Body of pancreas (tissue), 4 donors: ENCODE data around the gene TBC1D4. TPM values are rescaled to one million over a fixed set of nuclear protein-coding genes. Genes with fewer than 3 reads are reported as not detected.

ENCODE experiments used
- ATAC-seq: fragments of 150-250 bp; one replicate; pipeline ENCODE4 v1.9.1; 2016
- DNase-seq, 4 donors: peaks; one replicate each; pipeline ENCODE4 v3.0.0-alpha.2; 2019
- H3K27ac ChIP-seq, 4 donors: fragments of 200-600 bp; sonication (generic); 1 replicate in 3 of 4; 2 replicates in 1 of 4; pipeline versions ENCODE4 v1.5.1 to v1.6.1; 2016 to 2019; ENCODE audit warnings: mild to moderate bottlenecking in 1 of 4, mixed read lengths in 1 of 4, moderate library complexity in 1 of 4
- H3K27me3 ChIP-seq, 2 donors: fragments of 200-600 bp; sonication (generic); one replicate each; pipeline ENCODE4 v1.6.0; 2016; ENCODE audit warnings: mild to moderate bottlenecking in 1 of 2
- H3K36me3 ChIP-seq, 2 donors: fragments of 200-600 bp; sonication (generic); replicated peaks in 1 of 2; 2 replicates each; pipeline ENCODE4 v1.5.1; 2016; ENCODE audit warnings: low read depth in 2 of 2; ENCODE audit not compliant: insufficient read depth in 1 of 2
- H3K4me1 ChIP-seq: fragments of 200-600 bp; sonication (generic); one replicate; pipeline ENCODE4 v1.6.0; 2016
- H3K4me3 ChIP-seq, 2 donors: fragments of 200-600 bp; sonication (generic); 1 replicate in 1 of 2; 2 replicates in 1 of 2; pipeline ENCODE4 v1.5.1; 2016 to 2019
- H3K9me3 ChIP-seq, 3 donors: fragments of 200-600 bp; sonication (generic); 1 replicate in 2 of 3; 2 replicates in 1 of 3; pipeline ENCODE4 v1.5.1; 2016
- CTCF ChIP-seq, 7 experiments: fragments of 450-650 bp in 4 of 7; fragments of 200-600 bp in 3 of 7; sonication (generic) in 3 of 7; IDR thresholded peaks; one replicate each; pipeline ENCODE4 v1.5.1; 2016 to 2019; ENCODE audit warnings: antibody characterized with exemption in 7 of 7
- POLR2A ChIP-seq, 3 donors: fragments of 450-650 bp; IDR thresholded peaks; one replicate each; pipeline ENCODE4 v1.6.1; 2016; ENCODE audit warnings: antibody characterized with exemption in 3 of 3, mild to moderate bottlenecking in 2 of 3
- WGBS, 2 donors: methylation state at CpG; one replicate each; pipeline ENCODE4 v1.1.5; 2017; 5-methylcytosine and 5-hydroxymethylcytosine counted together
- intact Hi-C: fragments of 100-400 bp; cut with DNase I; formaldehyde crosslinking; loops from one replicate; pipeline ENCODE4 v1.15.1; 2023
- total RNA-seq, 2 donors: library from RNA; depleted of rRNA; stranded (reverse); fragments of >200 nt; gene quantifications; one replicate each; pipeline ENCODE4 v1.1.0, GENCODE V29; 2016

Gene TBC1D4
- total RNA-seq, 2 donors from 2014 or later: 28.3 to 29.7 TPM

GRCh38 chr13:75514080-75514995 lies 32.4 kb upstream of the TBC1D4 start:
- no peaks in the 10 kb centered on the region for H3K36me3 ChIP-seq
- ATAC-seq (no peak), DNase-seq (no peak)
- intact Hi-C loops: no loop called here
- H3K27me3 ChIP-seq: no peaks in the 10 kb centered on the region
- no peaks in the 10 kb centered on the region for H3K4me1 ChIP-seq
- H3K9me3 ChIP-seq: no peaks in the 10 kb centered on the region
- H3K4me3 ChIP-seq: no peak overlapping the region
- 76 to 85% methylated on average over 3 of the region's 3 CpGs for WGBS, 2 donors
- H3K27ac ChIP-seq: no peak overlapping the region
- TF ChIP-seq POLR2A (IDR thresholded peaks at IDR 0.05) (no peak), CTCF (IDR thresholded peaks at IDR 0.05) (no peak)

- ATAC-seq (no peak), DNase-seq (no peak)
- WGBS, 2 donors: 86 to 89% methylated on average over 5 of the region's 5 CpGs
- Histone ChIP-seq H3K27me3 (no peaks in the 10 kb centered on the region), H3K27ac (no peak overlapping the region), H3K36me3 (no peaks in the 10 kb centered on the region), H3K4me1 (no peaks in the 10 kb centered on the region), H3K9me3 (no peaks in the 10 kb centered on the region), H3K4me3 (no peak overlapping the region)
- no peak for TF ChIP-seq POLR2A (IDR thresholded peaks at IDR 0.05)
- TF ChIP-seq CTCF (IDR thresholded peaks at IDR 0.05): no peak
- intact Hi-C loops: no loop called here
Measured at GRCh38 chr13:75513271-75513670, 31.3 kb upstream of the TBC1D4 start.

- 76 to 81% methylated on average over 3 of the region's 3 CpGs for WGBS, 2 donors
- DNase-seq (no peak), ATAC-seq (no peak)
- H3K9me3 ChIP-seq: no peaks in the 10 kb centered on the region
- TF ChIP-seq POLR2A (IDR thresholded peaks at IDR 0.05): no peak
- no peak for TF ChIP-seq CTCF (IDR thresholded peaks at IDR 0.05)
- H3K27me3 ChIP-seq: no peaks in the 10 kb centered on the region
- intact Hi-C loops: no loop called here
- no peaks in the 10 kb centered on the region for H3K36me3 ChIP-seq
- H3K4me1 ChIP-seq: no peaks in the 10 kb centered on the region
- H3K27ac ChIP-seq: no peak overlapping the region
- H3K4me3 ChIP-seq: no peak overlapping the region
Measured at GRCh38 chr13:75512253-75512652, 30.3 kb upstream of the TBC1D4 start.

GRCh38 chr13:75511051-75511625 lies 29.2 kb upstream of the TBC1D4 start:
- Histone ChIP-seq H3K4me1 (no peaks in the 10 kb centered on the region), H3K9me3 (no peaks in the 10 kb centered on the region), H3K36me3 (no peaks in the 10 kb centered on the region), H3K27ac (no peak overlapping the region), H3K27me3 (no peaks in the 10 kb centered on the region), H3K4me3 (no peak overlapping the region)
- WGBS, 2 donors: 83 to 92% methylated on average over 3 of the region's 3 CpGs
- intact Hi-C loops: no loop called here
- ATAC-seq (no peak), DNase-seq (no peak)
- no peak for TF ChIP-seq CTCF (IDR thresholded peaks at IDR 0.05)
- no peak for TF ChIP-seq POLR2A (IDR thresholded peaks at IDR 0.05)
